GM18526 (cell line): ENCODE data around the gene TLX1.

ENCODE experiments used
- POLR2A ChIP-seq: IDR thresholded peaks from 3 replicates; pipeline ENCODE4 v1.6.1; 2011; ENCODE audit not compliant: insufficient read length; ENCODE audit errors: extremely low read depth

TLX1 gene

DNA sequence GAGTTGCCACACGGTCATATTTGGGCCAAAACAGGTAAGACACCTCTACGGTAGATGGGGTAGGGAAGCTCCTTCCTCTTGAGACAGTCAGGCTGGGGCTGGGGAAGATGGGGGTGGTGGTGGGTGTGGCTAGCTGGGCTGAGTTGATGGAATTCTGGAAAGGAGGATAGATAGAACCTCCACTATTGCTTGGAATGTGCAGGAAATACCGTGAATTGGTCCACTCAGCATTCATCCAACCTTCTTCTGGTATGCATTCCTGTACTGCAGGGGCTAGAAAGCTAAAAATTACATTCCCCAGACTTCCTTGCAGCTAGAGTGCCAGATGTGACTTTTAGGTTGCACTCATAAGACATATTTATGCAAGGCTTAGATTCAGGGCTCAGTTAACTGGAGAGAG is 24.8 kb downstream of the TLX1 start:
- no peak for TF ChIP-seq POLR2A

GRCh38 chr10:101157756-101158458 is 26.8 kb downstream of the TLX1 start:
- no peak for TF ChIP-seq POLR2A

DNA sequence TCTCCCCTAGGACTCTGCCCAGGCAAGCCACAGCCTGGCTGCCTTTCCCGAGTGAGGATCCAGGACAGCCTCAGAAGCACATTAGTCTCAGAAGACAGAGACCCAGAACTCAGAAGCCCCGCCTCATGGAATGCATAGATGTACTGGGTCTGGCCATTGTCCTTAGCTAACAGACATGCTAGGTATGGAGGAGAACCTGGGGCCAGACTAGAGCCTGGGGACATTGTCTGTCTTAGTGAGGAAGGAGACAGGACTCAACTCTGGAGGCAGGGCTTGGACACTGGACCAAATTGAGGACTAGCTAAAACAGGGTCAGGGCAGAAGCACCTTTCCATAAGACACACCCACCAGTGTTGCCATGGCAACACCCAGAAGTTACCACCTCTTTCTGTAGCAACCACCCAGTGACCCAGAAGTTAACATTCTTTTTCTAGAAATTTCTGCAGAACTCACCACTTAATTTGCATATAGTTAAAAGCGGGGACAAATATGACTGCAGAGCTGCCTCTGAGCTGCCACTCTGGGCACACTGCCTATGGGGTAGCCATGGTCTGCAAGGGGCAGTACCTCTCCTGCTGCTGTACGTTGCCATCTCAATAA is 27.5 kb downstream of the TLX1 start:
- TF ChIP-seq POLR2A, result no peak

DNA sequence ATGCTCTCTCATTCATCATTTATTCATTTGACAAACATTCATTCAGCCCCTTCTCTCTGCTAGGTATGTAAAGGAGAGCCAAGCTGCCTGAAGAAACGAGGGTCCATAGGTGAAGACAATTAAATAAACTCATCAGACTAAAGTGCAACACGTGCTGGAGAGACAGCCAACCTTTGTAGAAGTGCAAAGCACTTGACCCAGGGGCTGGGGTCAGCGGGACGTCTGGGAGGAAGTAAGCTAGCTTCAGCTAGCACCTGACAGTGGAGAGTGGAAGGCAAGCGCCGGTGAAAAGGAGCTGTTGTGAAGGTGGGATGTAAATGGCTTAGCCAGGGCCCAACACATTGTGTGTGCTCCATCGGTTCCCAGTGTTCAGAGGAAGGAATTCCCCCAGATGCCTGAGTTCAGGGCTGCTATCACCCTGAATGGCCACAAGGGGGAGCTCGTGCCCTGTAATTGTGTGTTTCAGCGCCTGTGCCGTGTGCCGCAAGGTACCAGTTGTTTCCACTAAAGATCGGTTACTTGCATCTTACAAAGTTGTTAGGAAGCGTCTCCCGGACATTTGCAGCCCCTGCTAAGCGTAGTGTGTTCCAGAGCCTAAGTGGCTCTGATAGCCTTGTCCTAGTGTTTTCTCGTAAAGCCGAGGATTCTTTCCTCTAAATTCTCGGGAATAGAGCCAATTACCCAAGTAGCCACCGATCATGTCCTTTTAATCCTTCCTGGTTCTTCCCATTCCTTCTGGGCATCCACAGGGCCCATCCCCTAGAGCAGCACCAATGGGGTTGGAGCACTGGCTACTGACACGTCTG is 30.6 kb downstream of the TLX1 start:
- no peak for TF ChIP-seq POLR2A

DNA sequence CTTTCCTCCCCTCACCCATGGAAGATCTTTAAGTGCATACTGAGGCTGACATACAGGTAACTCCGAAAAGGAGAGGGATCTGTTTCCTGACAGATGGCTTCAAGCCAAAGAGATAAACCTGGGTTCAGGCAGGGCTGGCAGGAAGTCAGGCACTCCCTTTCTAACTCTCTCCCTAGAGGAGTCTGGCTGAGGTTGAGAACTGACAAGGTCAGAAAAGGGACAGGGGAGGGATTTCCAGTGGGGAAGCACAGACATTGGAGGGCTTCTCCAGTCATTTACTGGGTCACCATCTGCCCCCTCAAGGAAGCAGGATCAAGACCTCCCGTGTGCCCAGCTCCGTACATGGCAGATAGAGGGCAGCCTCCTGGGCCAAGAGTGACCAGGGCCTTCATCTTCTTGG is 31.6 kb downstream of the TLX1 start:
- no peak for TF ChIP-seq POLR2A

GRCh38 chr10:101164020-101164419 is 32.9 kb downstream of the TLX1 start:
- TF ChIP-seq POLR2A, result no peak

GRCh38 chr10:101165736-101166135 is 34.6 kb downstream of the TLX1 start:
- no peak for TF ChIP-seq POLR2A

DNA sequence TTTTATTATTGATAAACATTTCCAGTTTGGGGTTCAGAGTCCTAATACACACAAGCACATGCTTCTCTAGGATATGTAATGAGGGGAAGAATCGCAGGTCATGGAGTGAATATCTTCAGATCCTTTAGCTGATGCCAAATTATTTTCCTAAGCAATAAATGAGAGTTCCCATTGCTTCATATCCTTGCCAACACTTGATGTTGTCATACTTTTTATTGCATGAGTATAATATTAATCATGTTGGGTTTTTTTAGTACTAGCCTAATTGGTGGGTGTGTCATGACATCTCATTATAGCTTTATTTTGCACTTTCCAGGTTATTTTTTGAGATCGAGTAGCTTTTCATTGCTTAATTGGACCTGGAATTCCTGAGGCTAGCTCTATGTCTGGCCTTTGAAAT is 35.3 kb downstream of the TLX1 start:
- TF ChIP-seq POLR2A, result no peak

DNA sequence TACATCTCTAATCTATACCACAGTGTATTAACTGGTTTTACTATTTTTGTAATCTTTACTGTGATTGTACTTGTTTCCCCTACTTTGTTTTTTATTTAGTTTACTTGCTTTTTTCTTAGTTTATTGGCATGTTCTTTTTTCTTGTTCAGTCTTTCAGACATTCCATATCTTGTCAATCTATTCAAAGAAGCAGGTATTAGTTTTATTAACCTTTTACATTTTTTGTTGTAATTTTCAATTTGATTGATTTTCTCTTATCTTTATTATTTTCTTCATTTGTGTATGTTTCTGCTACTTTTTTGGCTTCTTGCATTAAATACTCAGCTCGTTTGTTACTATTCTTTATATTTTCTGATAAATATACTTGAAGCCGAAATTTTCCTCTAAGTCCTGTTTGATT is 41.6 kb downstream of the TLX1 start:
- no peak for TF ChIP-seq POLR2A

- no peak for TF ChIP-seq POLR2A
Observed at GRCh38 chr10:101174319-101174718, 43.2 kb downstream of the TLX1 start.

DNA sequence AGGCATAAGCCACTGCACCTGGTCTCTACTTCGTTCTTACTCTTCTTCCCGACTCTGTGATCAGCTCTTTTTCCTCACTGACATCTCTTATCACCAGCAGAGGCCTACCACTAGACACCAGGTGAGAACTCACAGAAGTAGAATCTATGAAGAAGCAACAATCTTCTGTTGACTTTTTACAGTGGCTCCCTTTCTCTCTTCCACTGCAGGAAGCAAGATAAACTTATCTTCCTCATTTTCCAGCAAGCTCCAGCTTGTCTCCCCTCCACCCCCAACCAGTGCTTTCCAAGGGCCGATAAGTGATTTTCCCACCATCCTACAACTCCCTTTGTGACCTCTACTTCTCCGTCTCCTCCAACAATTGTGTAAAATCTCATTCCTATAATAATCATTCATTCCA is 45.5 kb downstream of the TLX1 start:
- TF ChIP-seq POLR2A, result no peak

DNA sequence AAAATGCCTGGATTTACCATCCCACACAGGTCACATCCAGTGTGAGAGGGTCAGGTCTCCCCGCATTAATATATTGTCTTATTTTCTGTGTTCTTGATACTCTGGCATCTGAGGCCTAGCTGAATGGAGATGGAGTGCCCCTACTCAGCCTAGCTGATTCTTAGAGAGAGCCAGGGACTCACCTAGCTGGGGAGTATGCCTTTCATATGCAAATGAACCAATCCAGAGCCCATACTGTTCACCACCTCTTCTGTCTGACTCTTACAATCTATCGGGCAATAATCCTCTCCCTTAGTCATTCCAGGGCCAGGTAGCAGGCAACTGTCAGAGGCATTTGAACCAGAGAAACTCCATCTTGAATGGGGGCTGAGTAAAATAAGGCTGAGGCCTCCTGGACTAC is 51.8 kb downstream of the TLX1 start:
- no peak for TF ChIP-seq POLR2A

- TF ChIP-seq POLR2A, result no peak
Observed at GRCh38 chr10:101183458-101184183, 52.5 kb downstream of the TLX1 start.
